ENCODE data around the gene JMJD1C.

GRCh38 chr10:63199716-63200115 lies 266.1 kb downstream of the JMJD1C start:
- TF ChIP-seq GATA3 (IDR thresholded peaks at IDR 0.05; ENCODE audit: low read depth, low read length) (no peak), GATA2 (IDR thresholded peaks at IDR 0.05; ENCODE audit: low read depth, low read length) (no peak)

Data from SH-SY5Y (cell line).